ENCODE results near the gene CPN2.

CPN2 gene

GRCh38 chr3:194328942-194329582 lies 22.1 kb downstream of the CPN2 start:
- H3K4me1 ChIP-seq (ENCODE audit: insufficient read depth, low read length, poor library complexity, severe bottlenecking): peaks cover 8% of the 10 kb centered on the region
- H3K9ac ChIP-seq (ENCODE audit: low read depth, low read length, poor library complexity, severe bottlenecking): no peak overlapping the region
- TF ChIP-seq, protein P1, sequence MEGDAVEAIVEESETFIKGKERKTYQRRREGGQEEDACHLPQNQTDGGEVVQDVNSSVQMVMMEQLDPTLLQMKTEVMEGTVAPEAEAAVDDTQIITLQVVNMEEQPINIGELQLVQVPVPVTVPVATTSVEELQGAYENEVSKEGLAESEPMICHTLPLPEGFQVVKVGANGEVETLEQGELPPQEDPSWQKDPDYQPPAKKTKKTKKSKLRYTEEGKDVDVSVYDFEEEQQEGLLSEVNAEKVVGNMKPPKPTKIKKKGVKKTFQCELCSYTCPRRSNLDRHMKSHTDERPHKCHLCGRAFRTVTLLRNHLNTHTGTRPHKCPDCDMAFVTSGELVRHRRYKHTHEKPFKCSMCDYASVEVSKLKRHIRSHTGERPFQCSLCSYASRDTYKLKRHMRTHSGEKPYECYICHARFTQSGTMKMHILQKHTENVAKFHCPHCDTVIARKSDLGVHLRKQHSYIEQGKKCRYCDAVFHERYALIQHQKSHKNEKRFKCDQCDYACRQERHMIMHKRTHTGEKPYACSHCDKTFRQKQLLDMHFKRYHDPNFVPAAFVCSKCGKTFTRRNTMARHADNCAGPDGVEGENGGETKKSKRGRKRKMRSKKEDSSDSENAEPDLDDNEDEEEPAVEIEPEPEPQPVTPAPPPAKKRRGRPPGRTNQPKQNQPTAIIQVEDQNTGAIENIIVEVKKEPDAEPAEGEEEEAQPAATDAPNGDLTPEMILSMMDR (conservative IDR thresholded peaks at IDR 0.05; ENCODE audit: low read length): no peak
- no peak for TF ChIP-seq EZH2phosphoT487 (IDR thresholded peaks at IDR 0.05; ENCODE audit: borderline replicate concordance)
- H3K79me2 ChIP-seq (ENCODE audit: insufficient read depth, low read length): no peaks in the 10 kb centered on the region
- no peak overlapping the region for H3K4me3 ChIP-seq (ENCODE audit: low read length, poor library complexity, severe bottlenecking)
- peaks cover 6% of the 10 kb centered on the region for H3K27me3 ChIP-seq (ENCODE audit: insufficient read depth, low read length, poor library complexity, severe bottlenecking)
- no peaks in the 10 kb centered on the region for H3K9me3 ChIP-seq (ENCODE audit: insufficient read depth, low read depth, low read length)
- H3K9me2 ChIP-seq (replicated peaks; ENCODE audit: low read depth, low read length): no peaks in the 10 kb centered on the region
- peaks cover 12% of the 10 kb centered on the region for H3F3A ChIP-seq (ENCODE audit: low read depth)
- no peaks in the 10 kb centered on the region for H3K36me3 ChIP-seq (ENCODE audit: insufficient read depth, low read length)
- no peaks in the 10 kb centered on the region for H4K20me1 ChIP-seq (ENCODE audit: insufficient read depth, low read length, poor library complexity, severe bottlenecking)
- H2AFZ ChIP-seq (ENCODE audit: low read length): no peak overlapping the region
- no peak overlapping the region for H3K4me2 ChIP-seq (ENCODE audit: low read depth, low read length, poor library complexity, severe bottlenecking)

DNA sequence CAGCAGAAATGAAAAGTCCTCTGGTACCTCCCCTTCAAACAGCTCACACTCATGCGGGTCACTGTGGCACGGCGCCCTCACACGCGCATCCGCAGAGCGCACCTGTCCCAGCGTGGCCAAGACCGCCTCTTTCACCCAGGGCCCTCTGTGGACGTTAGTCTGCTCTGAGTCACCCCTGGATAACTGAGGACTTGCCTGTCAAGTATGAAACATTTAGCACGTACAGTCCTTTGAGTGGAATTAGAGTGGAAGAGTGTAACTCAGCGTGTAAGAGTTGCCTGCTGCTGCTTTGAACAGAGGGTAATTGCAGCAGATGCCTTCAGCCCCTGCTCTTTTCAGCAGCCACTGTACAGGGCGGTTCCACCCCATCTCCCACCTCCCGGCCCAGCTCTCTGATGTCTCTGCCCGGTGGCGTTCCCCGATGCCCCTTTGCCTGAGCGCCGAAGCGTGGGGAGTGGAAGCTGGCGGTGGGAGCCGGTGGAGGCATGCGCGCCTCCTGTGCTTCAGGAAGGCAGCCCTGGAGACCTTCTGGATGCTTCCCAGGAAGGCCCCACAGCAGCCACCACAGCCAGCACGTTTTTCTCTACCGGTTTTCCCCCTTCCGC lies 23.0 kb downstream of the CPN2 start:
- Histone ChIP-seq H3K9ac (ENCODE audit: low read depth, low read length, poor library complexity, severe bottlenecking) (no peak overlapping the region), H4K20me1 (ENCODE audit: insufficient read depth, low read length, poor library complexity, severe bottlenecking) (no peaks in the 10 kb centered on the region), H3K27me3 (ENCODE audit: insufficient read depth, low read length, poor library complexity, severe bottlenecking) (peaks cover 5% of the 10 kb centered on the region), H3K4me1 (ENCODE audit: insufficient read depth, low read length, poor library complexity, severe bottlenecking) (peaks cover under 1% of the 10 kb centered on the region), H3K4me2 (ENCODE audit: low read depth, low read length, poor library complexity, severe bottlenecking) (no peak overlapping the region), H3K36me3 (ENCODE audit: insufficient read depth, low read length) (no peaks in the 10 kb centered on the region), H3K9me3 (ENCODE audit: insufficient read depth, low read depth, low read length) (no peaks in the 10 kb centered on the region), H2AFZ (ENCODE audit: low read length) (no peak overlapping the region), H3K79me2 (ENCODE audit: insufficient read depth, low read length) (no peaks in the 10 kb centered on the region), H3F3A (ENCODE audit: low read depth) (peaks cover 12% of the 10 kb centered on the region), H3K9me2 (replicated peaks; ENCODE audit: low read depth, low read length) (no peaks in the 10 kb centered on the region), H3K4me3 (ENCODE audit: low read length, poor library complexity, severe bottlenecking) (no peak overlapping the region)
- TF ChIP-seq, protein P1 (conservative IDR thresholded peaks at IDR 0.05; ENCODE audit: low read length): no peak
- no peak for TF ChIP-seq EZH2phosphoT487 (IDR thresholded peaks at IDR 0.05; ENCODE audit: borderline replicate concordance)

- no peaks in the 10 kb centered on the region for H4K20me1 ChIP-seq (ENCODE audit: insufficient read depth, low read length, poor library complexity, severe bottlenecking)
- H3K9ac ChIP-seq (ENCODE audit: low read depth, low read length, poor library complexity, severe bottlenecking): no peak overlapping the region
- H3K9me2 ChIP-seq (replicated peaks; ENCODE audit: low read depth, low read length): no peaks in the 10 kb centered on the region
- no peaks in the 10 kb centered on the region for H3K27me3 ChIP-seq (ENCODE audit: insufficient read depth, low read length, poor library complexity, severe bottlenecking)
- no peaks in the 10 kb centered on the region for H3K9me3 ChIP-seq (ENCODE audit: insufficient read depth, low read depth, low read length)
- H3K79me2 ChIP-seq (ENCODE audit: insufficient read depth, low read length): no peaks in the 10 kb centered on the region
- no peak overlapping the region for H2AFZ ChIP-seq (ENCODE audit: low read length)
- no peak overlapping the region for H3K4me2 ChIP-seq (ENCODE audit: low read depth, low read length, poor library complexity, severe bottlenecking)
- no peak overlapping the region for H3K4me3 ChIP-seq (ENCODE audit: low read length, poor library complexity, severe bottlenecking)
- H3K36me3 ChIP-seq (ENCODE audit: insufficient read depth, low read length): no peaks in the 10 kb centered on the region
- no peaks in the 10 kb centered on the region for H3K4me1 ChIP-seq (ENCODE audit: insufficient read depth, low read length, poor library complexity, severe bottlenecking)
- no peak for TF ChIP-seq EZH2phosphoT487 (IDR thresholded peaks at IDR 0.05; ENCODE audit: borderline replicate concordance)
- TF ChIP-seq, protein P1 (conservative IDR thresholded peaks at IDR 0.05; ENCODE audit: low read length): no peak
- peaks cover 12% of the 10 kb centered on the region for H3F3A ChIP-seq (ENCODE audit: low read depth)
Observed at GRCh38 chr3:194327218-194328052, 23.7 kb downstream of the CPN2 start.
